Anterior cingulate cortex (tissue), 58 donors: ENCODE data around the gene ANKH.
"Not testable (repeated sequence)": the region's sequence is repeated elsewhere in the genome, so short reads cannot be mapped to it uniquely, and the experiment has no call there.

Experiments used
- DNase-seq, 58 donors: peaks; one replicate each; lab custom pipeline; 2025; lab: John Stamatoyannopoulos, UW

Gene ANKH

GRCh38 chr5:14871214-14872069 is at the start of gene ANKH:
TSS of gene ANKH (minus strand) at chr5:14871778. CDS start at chr5:14871447, 331 bp downstream.
- peak in 56 of 58 donors; percentile 17 to 88 (median 71) for DNase-seq

GRCh38 chr5:14920121-14920520 is 48.5 kb upstream of the ANKH start:
- no peak for DNase-seq

GRCh38 chr5:14919106-14919505 is 47.5 kb upstream of the ANKH start:
- not testable (repeated sequence) for DNase-seq

- no peak for DNase-seq
These were observed 46.1 kb upstream of the ANKH start for GRCh38 chr5:14917719-14918118.

- DNase-seq, result no peak
These were observed 43.8 kb upstream of the ANKH start for GRCh38 chr5:14915291-14915952.

- DNase-seq, result no peak
These were observed 43.2 kb upstream of the ANKH start for GRCh38 chr5:14914623-14915260.

GRCh38 chr5:14914193-14914592 is 42.6 kb upstream of the ANKH start:
- DNase-seq, result no peak

GRCh38 chr5:14913096-14913495 is 41.5 kb upstream of the ANKH start:
- no peak for DNase-seq

- no peak for DNase-seq
These were observed 40.6 kb upstream of the ANKH start for GRCh38 chr5:14912206-14912605.

GRCh38 chr5:14909369-14909768 is 37.8 kb upstream of the ANKH start:
- DNase-seq, result no peak

- DNase-seq, result no peak
These were observed 36.6 kb upstream of the ANKH start for GRCh38 chr5:14908172-14908571.

- DNase-seq, result no peak
These were observed 35.0 kb upstream of the ANKH start for GRCh38 chr5:14906628-14907027.

GRCh38 chr5:14902826-14903560 is 31.4 kb upstream of the ANKH start:
- no peak for DNase-seq

- no peak for DNase-seq
These were observed 30.0 kb upstream of the ANKH start for GRCh38 chr5:14901462-14902051.

- DNase-seq, result no peak
These were observed 29.3 kb upstream of the ANKH start for GRCh38 chr5:14900693-14901461.

- DNase-seq, result no peak
These were observed 24.6 kb upstream of the ANKH start for GRCh38 chr5:14896131-14896530.

- no peak for DNase-seq
These were observed 23.7 kb upstream of the ANKH start for GRCh38 chr5:14895301-14895700.

- DNase-seq, result no peak
These were observed 23.2 kb upstream of the ANKH start for GRCh38 chr5:14894748-14895147.

- DNase-seq, result no peak
These were observed 21.8 kb upstream of the ANKH start for GRCh38 chr5:14893381-14893780.

GRCh38 chr5:14890846-14891245 is 19.3 kb upstream of the ANKH start:
- no peak for DNase-seq
